ENCODE measurements around the gene TOR1B. TPM values are rescaled to one million over a fixed set of nuclear protein-coding genes. Genes with fewer than 3 reads are reported as not detected.
"Not testable (repeated sequence)": the region's sequence is repeated elsewhere in the genome, so short reads cannot be mapped to it uniquely, and the experiment has no call there.

TOR1B gene, protein sequence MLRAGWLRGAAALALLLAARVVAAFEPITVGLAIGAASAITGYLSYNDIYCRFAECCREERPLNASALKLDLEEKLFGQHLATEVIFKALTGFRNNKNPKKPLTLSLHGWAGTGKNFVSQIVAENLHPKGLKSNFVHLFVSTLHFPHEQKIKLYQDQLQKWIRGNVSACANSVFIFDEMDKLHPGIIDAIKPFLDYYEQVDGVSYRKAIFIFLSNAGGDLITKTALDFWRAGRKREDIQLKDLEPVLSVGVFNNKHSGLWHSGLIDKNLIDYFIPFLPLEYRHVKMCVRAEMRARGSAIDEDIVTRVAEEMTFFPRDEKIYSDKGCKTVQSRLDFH
- polyA plus RNA-seq (2013, experiment 1 of 2): 18.7 TPM
- polyA plus RNA-seq (2013, experiment 2 of 2): 18.0 TPM

DNA sequence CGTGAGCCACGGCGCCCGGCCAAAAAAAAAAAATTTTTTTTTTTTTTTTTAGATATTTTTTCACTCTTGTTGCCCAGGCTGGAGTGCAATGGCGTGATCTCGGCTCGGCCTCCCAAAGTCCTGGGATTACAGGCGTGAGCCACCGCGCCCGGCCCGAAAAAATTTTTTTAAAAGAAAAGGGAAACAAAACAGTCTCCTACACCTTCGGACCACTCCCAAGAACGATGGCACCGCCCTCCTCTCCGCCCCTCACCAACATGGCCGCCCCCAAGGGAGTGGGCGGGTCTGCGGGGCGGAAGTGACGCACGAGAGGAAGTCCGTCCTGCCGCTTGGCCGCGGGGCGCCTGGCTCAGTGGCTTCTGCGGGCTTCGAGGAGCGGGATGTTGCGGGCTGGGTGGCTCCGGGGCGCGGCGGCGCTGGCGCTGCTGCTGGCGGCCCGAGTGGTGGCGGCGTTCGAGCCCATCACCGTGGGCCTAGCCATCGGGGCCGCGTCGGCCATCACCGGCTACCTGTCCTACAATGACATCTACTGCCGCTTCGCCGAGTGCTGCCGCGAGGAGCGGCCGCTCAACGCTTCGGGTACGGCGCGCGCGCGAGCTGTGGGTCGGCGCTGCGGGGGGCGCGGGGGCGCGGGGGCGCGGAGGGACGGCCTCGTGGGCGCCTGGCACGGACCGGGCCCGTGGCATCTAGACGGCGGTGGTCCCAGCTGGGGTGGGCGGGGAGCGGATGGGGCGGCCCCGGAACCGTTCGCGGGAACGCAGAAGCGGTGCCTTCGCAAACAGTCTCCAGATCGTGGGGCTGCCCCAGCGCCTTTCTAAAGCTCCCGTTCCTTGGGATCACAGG lies at the start of gene TOR1B:
Gene TOR1B (plus strand): TSS at position 352 of the 843 bp plus-strand sequence. CDS start 29 bp downstream, at position 381.
- Histone ChIP-seq H3K36me3 (ENCODE audit: control insufficient read depth, insufficient read depth, low read length) (peaks cover 30% of the 10 kb centered on the region), H3K9me3 (ENCODE audit: control insufficient read depth, low read length) (no peaks in the 10 kb centered on the region), H3K4me1 (ENCODE audit: control insufficient read depth, insufficient read depth, low read length, poor library complexity, severe bottlenecking) (no peaks in the 10 kb centered on the region), H3K4me3 (ENCODE audit: extremely low read depth, insufficient read depth, low read length, poor library complexity, severe bottlenecking) (peak within 1 kb of the TSS; percentile 88), H3K27ac (ENCODE audit: low read depth, low read length, severe bottlenecking) (no peak within 1 kb of the TSS)
- WGBS, 2 experiments (ENCODE audit: insufficient coverage in 2 of 2): 0 to 2% methylated on average over 42 to 63 of the region's 93 CpGs

DNA sequence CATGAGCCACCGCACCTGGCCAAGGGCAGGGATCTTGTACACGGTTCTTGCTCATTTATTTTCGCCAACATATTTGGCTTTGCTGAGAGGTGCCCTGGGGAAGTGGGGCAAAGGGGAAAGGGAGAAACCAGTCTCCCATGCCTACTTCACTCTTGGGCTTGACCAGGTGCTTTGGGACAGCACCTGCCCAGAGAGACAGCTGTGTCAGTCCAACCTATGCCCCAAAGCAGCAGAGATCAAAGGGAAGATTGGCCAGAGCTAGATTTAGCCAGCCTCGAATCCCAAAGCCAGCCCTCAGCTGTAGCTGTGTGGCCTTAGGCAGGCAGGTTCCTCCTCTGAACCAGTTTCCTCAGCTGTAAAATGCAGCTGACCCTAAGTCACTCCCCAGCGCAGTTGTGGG lies 47.8 kb upstream of the TOR1B start:
- Histone ChIP-seq H3K4me3 (ENCODE audit: extremely low read depth, insufficient read depth, low read length, poor library complexity, severe bottlenecking) (no peak overlapping the region), H3K4me1 (ENCODE audit: control insufficient read depth, insufficient read depth, low read length, poor library complexity, severe bottlenecking) (peaks cover 30% of the 10 kb centered on the region), H3K27ac (ENCODE audit: low read depth, low read length, severe bottlenecking) (no peak overlapping the region), H3K36me3 (ENCODE audit: control insufficient read depth, insufficient read depth, low read length) (no peaks in the 10 kb centered on the region), H3K9me3 (ENCODE audit: control insufficient read depth, low read length) (no peaks in the 10 kb centered on the region)
- WGBS, 2 experiments (ENCODE audit: insufficient coverage in 2 of 2): 90 to 92% methylated on average over 4 to 5 of the region's 5 CpGs

DNA sequence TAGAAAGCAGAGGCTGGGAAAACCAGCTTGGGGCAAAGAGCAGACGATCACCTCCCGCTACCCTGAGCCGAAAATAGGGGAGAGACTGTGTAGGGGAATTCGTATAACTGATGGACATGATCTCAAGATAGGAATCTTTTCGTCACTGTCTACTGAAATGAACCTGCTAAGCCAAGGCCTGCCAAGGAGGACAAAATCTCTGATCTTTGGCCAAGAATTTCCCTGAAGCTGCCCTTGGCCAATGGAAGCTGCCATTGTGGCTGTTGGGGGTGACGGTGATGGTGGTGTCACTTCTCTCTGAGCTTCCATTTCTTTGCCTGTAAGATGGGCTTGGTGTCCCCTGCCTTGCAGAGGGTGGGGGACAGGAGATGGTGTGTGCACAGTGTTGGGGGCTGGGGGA lies 46.8 kb upstream of the TOR1B start:
- Histone ChIP-seq H3K36me3 (ENCODE audit: control insufficient read depth, insufficient read depth, low read length) (no peaks in the 10 kb centered on the region), H3K9me3 (ENCODE audit: control insufficient read depth, low read length) (no peaks in the 10 kb centered on the region), H3K4me1 (ENCODE audit: control insufficient read depth, insufficient read depth, low read length, poor library complexity, severe bottlenecking) (peaks cover 22% of the 10 kb centered on the region), H3K4me3 (ENCODE audit: extremely low read depth, insufficient read depth, low read length, poor library complexity, severe bottlenecking) (no peak overlapping the region), H3K27ac (ENCODE audit: low read depth, low read length, severe bottlenecking) (no peak overlapping the region)
- WGBS, 2 experiments (ENCODE audit: insufficient coverage in 2 of 2): 96 to 99% methylated on average over 6 of the region's 6 CpGs

DNA sequence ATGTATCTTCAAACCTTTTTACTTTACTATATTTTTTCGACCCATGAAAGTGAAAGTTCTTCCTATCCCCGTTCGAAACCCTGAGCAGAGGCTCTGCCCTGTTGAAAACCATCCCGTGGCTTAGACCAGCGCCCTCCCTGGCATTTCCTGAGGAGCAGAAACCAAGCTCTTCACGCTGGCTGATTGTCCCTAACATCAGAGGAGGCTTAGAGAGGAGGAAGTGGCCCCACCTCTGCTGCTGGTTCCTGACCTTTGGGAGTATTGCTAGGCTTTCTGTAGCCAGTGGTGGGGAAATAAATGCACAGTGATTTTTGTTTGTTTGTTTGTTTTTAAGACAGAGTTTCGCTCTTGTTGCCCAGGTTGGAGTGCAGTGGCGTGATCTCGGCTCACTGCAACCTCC lies 45.9 kb upstream of the TOR1B start:
- H3K4me3 ChIP-seq (ENCODE audit: extremely low read depth, insufficient read depth, low read length, poor library complexity, severe bottlenecking): no peak overlapping the region
- H3K36me3 ChIP-seq (ENCODE audit: control insufficient read depth, insufficient read depth, low read length): no peaks in the 10 kb centered on the region
- no peak overlapping the region for H3K27ac ChIP-seq (ENCODE audit: low read depth, low read length, severe bottlenecking)
- WGBS, 2 experiments (ENCODE audit: insufficient coverage in 2 of 2): 81 to 83% methylated on average over 6 to 9 of the region's 9 CpGs
- no peaks in the 10 kb centered on the region for H3K9me3 ChIP-seq (ENCODE audit: control insufficient read depth, low read length)
- H3K4me1 ChIP-seq (ENCODE audit: control insufficient read depth, insufficient read depth, low read length, poor library complexity, severe bottlenecking): peaks cover 21% of the 10 kb centered on the region

DNA sequence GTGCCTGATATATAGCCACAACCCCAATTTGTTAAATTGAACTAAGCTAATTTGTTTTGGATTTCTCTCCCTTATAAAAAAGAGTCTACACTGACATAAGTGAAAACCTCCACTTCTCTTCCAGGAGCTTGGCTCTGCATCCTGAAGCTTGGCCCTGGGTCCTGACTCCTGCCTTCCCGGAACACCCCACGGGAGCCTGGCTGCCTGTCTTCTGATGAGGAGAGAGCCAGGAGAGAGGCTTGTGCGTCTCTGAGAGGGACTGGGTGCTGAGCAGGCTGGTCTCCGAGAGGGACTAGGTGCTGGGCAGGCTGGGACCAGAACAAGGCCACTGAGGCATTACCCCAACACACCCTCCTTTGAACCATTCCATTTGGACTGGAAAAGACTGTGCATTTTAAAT lies 43.7 kb upstream of the TOR1B start:
- peaks cover 27% of the 10 kb centered on the region for H3K4me1 ChIP-seq (ENCODE audit: control insufficient read depth, insufficient read depth, low read length, poor library complexity, severe bottlenecking)
- no peaks in the 10 kb centered on the region for H3K9me3 ChIP-seq (ENCODE audit: control insufficient read depth, low read length)
- WGBS, 2 experiments (ENCODE audit: insufficient coverage in 2 of 2): 94% methylated on average over 2 of the region's 4 CpGs; no CpG with 5 or more reads in 1 of the 2 experiments
- H3K36me3 ChIP-seq (ENCODE audit: control insufficient read depth, insufficient read depth, low read length): no peaks in the 10 kb centered on the region
- H3K27ac ChIP-seq (ENCODE audit: low read depth, low read length, severe bottlenecking): no peak overlapping the region
- H3K4me3 ChIP-seq (ENCODE audit: extremely low read depth, insufficient read depth, low read length, poor library complexity, severe bottlenecking): no peak overlapping the region

DNA sequence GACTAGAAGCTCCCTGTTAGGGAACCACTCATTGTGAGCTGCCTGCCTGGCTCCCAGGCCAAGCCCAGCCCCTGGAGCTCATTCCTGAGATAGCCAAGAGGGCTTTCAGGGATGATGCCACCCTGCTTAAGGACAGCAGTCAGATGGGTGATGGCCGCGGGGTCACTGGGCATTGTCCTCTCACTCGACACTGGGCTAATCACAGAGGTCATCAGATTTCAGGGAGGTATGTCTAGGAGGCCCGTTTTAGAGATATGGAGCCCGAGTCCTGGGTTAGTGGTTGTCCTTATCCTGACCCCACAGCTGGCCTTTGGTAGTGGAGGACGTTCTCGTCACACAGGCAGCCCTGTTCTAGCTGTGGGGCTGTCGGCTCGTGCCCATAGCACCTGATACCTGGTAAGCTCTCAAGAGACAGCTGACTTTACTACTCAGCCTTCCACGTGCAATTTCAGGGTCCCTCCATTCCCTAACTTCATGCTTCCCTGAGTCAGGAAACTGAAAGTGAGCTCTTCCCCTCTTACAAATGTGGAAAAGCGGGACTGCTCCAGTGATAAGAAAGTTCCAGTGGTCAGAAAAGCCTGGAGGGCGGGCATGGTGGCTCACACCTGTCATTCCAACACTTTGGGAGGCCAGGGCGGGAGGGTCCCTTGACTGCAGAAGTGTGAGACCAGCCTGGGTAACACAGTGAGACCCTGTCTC lies 43.0 kb upstream of the TOR1B start:
- Histone ChIP-seq H3K4me3 (ENCODE audit: extremely low read depth, insufficient read depth, low read length, poor library complexity, severe bottlenecking) (no peak overlapping the region), H3K36me3 (ENCODE audit: control insufficient read depth, insufficient read depth, low read length) (no peaks in the 10 kb centered on the region), H3K4me1 (ENCODE audit: control insufficient read depth, insufficient read depth, low read length, poor library complexity, severe bottlenecking) (peaks cover 27% of the 10 kb centered on the region), H3K9me3 (ENCODE audit: control insufficient read depth, low read length) (no peaks in the 10 kb centered on the region), H3K27ac (ENCODE audit: low read depth, low read length, severe bottlenecking) (no peak overlapping the region)
- WGBS, 2 experiments (ENCODE audit: insufficient coverage in 2 of 2): 91 to 96% methylated on average over 12 to 13 of the region's 13 CpGs

DNA sequence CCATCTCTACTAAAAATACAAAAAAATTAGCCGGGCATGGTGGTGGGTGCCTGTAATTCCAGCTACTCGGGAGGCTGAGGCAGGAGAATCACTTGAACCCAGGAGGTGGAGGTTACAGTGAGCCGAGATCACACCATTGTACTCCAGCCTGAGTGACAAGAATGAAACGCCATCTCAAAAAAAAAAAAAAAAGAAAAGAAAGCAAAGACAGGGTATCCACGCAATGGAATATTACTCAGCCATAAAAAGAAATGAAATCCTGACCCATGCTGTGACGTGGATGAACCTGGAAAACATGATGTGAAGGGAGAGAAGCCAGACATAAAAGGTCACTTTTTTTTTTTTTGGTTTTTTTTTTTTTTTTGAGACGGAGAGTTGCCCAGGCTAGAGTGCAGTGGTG lies 42.2 kb upstream of the TOR1B start:
- H3K4me3 ChIP-seq (ENCODE audit: extremely low read depth, insufficient read depth, low read length, poor library complexity, severe bottlenecking); H3K9me3 ChIP-seq (ENCODE audit: control insufficient read depth, low read length); H3K36me3 ChIP-seq (ENCODE audit: control insufficient read depth, insufficient read depth, low read length); H3K27ac ChIP-seq (ENCODE audit: low read depth, low read length, severe bottlenecking): not testable (repeated sequence)
- WGBS, 2 experiments (ENCODE audit: insufficient coverage in 2 of 2): 89 to 95% methylated on average over 3 to 5 of the region's 7 CpGs
- H3K4me1 ChIP-seq (ENCODE audit: control insufficient read depth, insufficient read depth, low read length, poor library complexity, severe bottlenecking): peaks cover 27% of the 10 kb centered on the region

DNA sequence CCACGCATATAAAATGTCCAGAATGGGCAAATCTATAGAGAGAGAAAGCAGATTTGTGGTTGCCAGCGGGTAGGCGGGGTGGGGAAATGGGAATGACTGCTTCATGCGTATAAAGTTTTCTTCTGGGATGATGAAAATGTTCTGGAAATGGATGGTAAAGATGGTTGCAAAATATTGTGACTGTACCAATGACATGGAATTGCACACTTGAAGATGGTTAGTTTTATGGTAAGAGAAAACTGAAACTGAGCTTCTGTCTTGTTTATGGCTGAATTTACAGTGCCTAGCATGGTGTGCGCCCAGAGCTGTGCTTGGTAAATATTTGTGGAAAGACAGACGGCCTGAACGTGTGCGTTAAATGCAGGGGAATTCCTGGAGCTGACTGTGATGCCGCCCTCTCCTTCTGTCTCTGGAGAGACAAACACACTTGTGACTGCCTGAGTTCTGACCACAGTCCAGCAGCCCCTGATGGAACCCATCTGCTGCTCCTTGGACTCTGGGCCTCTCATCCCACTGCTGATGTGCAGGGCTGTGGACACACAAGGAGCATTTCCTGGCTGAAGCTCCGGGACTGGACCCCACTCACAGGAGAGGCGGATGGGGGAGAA lies 41.6 kb upstream of the TOR1B start:
- peaks cover 27% of the 10 kb centered on the region for H3K4me1 ChIP-seq (ENCODE audit: control insufficient read depth, insufficient read depth, low read length, poor library complexity, severe bottlenecking)
- no peaks in the 10 kb centered on the region for H3K9me3 ChIP-seq (ENCODE audit: control insufficient read depth, low read length)
- no peak overlapping the region for H3K4me3 ChIP-seq (ENCODE audit: extremely low read depth, insufficient read depth, low read length, poor library complexity, severe bottlenecking)
- peak overlapping the region; percentile 41 for H3K27ac ChIP-seq (ENCODE audit: low read depth, low read length, severe bottlenecking)
- H3K36me3 ChIP-seq (ENCODE audit: control insufficient read depth, insufficient read depth, low read length): no peaks in the 10 kb centered on the region
- WGBS, 2 experiments (ENCODE audit: insufficient coverage in 2 of 2): 96 to 98% methylated on average over 9 to 10 of the region's 11 CpGs

DNA sequence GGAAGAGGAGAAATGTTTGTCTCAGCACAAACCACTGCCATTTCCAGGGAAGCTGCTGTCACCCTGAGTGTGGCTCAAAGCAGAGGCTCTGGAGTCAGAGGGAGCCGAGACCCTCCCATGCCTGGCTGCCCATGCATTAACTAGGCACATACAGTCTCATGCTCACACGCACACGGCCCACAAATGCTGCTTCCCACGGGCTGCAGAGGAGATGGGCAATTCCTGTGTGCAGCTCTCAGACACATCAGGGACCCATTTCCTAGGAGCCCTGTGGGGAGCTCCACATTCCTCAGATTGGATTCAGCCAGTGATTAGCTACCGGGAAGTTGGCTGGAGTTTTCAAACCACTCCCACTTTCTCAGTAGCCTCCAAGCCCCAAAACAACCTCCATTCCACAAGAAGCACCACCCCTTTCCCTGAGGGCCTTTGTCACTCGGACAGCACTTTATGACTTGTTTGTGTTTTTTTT lies 41.0 kb upstream of the TOR1B start:
- Histone ChIP-seq H3K4me3 (ENCODE audit: extremely low read depth, insufficient read depth, low read length, poor library complexity, severe bottlenecking) (no peak overlapping the region), H3K4me1 (ENCODE audit: control insufficient read depth, insufficient read depth, low read length, poor library complexity, severe bottlenecking) (peaks cover 27% of the 10 kb centered on the region), H3K27ac (ENCODE audit: low read depth, low read length, severe bottlenecking) (peak overlapping the region; percentile 41), H3K9me3 (ENCODE audit: control insufficient read depth, low read length) (no peaks in the 10 kb centered on the region), H3K36me3 (ENCODE audit: control insufficient read depth, insufficient read depth, low read length) (no peaks in the 10 kb centered on the region)
- WGBS, 2 experiments (ENCODE audit: insufficient coverage in 2 of 2): 47 to 77% methylated on average over 4 of the region's 6 CpGs

DNA sequence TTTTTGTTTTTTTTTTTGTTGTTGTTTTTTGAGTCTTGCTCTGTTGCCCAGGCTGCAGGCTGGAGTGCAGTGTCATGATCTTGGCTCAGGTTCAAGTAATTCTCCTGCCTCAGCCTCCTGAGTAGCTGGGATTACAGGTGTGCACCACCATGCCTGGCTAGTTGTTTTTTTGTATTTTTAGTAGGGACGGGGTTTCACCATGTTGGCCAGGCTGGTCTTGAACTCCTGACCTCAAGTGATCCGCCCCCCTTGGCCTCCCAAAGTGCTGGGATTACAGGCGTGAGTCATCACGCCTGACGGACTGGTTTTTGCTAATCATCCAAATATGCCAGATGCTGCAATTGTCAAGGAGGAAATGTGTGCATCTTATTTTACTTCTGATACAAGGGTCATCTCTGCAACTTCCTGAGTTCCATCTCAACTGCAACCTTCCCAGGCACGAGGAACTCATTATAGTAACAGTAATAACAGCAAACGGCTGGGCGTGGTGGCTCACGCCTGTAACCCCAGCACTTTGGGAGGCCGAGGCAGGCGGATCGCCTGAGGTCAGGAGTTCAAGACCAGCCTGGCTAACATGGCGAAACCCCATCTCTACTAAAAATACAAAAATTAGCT lies 40.5 kb upstream of the TOR1B start:
- Histone ChIP-seq H3K27ac (ENCODE audit: low read depth, low read length, severe bottlenecking) (peak overlapping the region; percentile 41), H3K4me1 (ENCODE audit: control insufficient read depth, insufficient read depth, low read length, poor library complexity, severe bottlenecking) (peaks cover 22% of the 10 kb centered on the region)
- not testable (repeated sequence) for H3K4me3 ChIP-seq (ENCODE audit: extremely low read depth, insufficient read depth, low read length, poor library complexity, severe bottlenecking); H3K9me3 ChIP-seq (ENCODE audit: control insufficient read depth, low read length); H3K36me3 ChIP-seq (ENCODE audit: control insufficient read depth, insufficient read depth, low read length)
- 82 to 94% methylated on average over 2 to 5 of the region's 13 CpGs for WGBS, 2 experiments (ENCODE audit: insufficient coverage in 2 of 2)
